CD4-positive, alpha-beta memory T cell (primary cell): ENCODE data around the gene SERPINA4. TPM values are rescaled to one million over a fixed set of nuclear protein-coding genes. Genes with fewer than 3 reads are reported as not detected.

Source experiments
- CTCF ChIA-PET: fragments of 350-600 bp; sonication (Branson Sonifier 250); formaldehyde crosslinking; loops from one replicate; lab custom pipeline; 2021; ENCODE audit warnings: inconsistent platforms; ENCODE audit not compliant: partially characterized antibody; lab: Charles Lee
- POLR2A ChIA-PET: fragments of 350-600 bp; sonication (Branson Sonifier 250); formaldehyde crosslinking; loops from one replicate; lab custom pipeline; 2021; ENCODE audit not compliant: partially characterized antibody; lab: Charles Lee
- DNase-seq, 5 donors: peaks; one replicate each; pipeline versions ENCODE4 v3.0.0 to v3.0.0-alpha.2; 2020 to 2022; ENCODE audit warnings: mixed read lengths in 1 of 5
- H3K27ac ChIP-seq: one replicate; pipeline ENCODE4 v1.7.0; 2013; ENCODE audit warnings: low read depth, low read length
- H3K27me3 ChIP-seq: 2 replicates; pipeline ENCODE4 v1.7.0; 2013; ENCODE audit warnings: mild to moderate bottlenecking, low read length, moderate library complexity; ENCODE audit not compliant: insufficient read depth
- H3K36me3 ChIP-seq: 2 replicates; pipeline ENCODE4 v1.7.0; 2013; ENCODE audit warnings: mild to moderate bottlenecking, low read length, moderate library complexity; ENCODE audit not compliant: insufficient read depth
- H3K4me1 ChIP-seq: 2 replicates; pipeline ENCODE4 v1.7.0; 2013; ENCODE audit warnings: mild to moderate bottlenecking, low read length, moderate library complexity; ENCODE audit not compliant: insufficient read depth
- H3K4me3 ChIP-seq, 2 donors: one replicate each; pipeline ENCODE4 v1.7.0; 2013; ENCODE audit warnings: low read length in 2 of 2, mild to moderate bottlenecking in 1 of 2
- H3K9me3 ChIP-seq, 2 donors: one replicate each; pipeline ENCODE4 v1.7.0; 2013; ENCODE audit warnings: low read length in 2 of 2, control low read depth in 1 of 2; ENCODE audit not compliant: control insufficient read depth in 1 of 2
- H3K27ac Mint-ChIP-seq, 7 donors: one replicate each; pipeline ENCODE4 v1.8.0; 2020 to 2021; ENCODE audit warnings: mixed read lengths in 7 of 7, mild to moderate bottlenecking in 6 of 7, inconsistent platforms in 3 of 7, moderate library complexity in 3 of 7
- H3K27me3 Mint-ChIP-seq, 2 donors: one replicate each; pipeline ENCODE4 v1.8.0; 2020 to 2021; ENCODE audit warnings: mixed read lengths in 2 of 2
- H3K36me3 Mint-ChIP-seq, 2 donors: one replicate each; pipeline ENCODE4 v1.8.0; 2020 to 2021; ENCODE audit warnings: mixed read lengths in 2 of 2, inconsistent platforms in 1 of 2, mild to moderate bottlenecking in 1 of 2
- H3K4me1 Mint-ChIP-seq, 4 donors: one replicate each; pipeline ENCODE4 v1.8.0; 2020 to 2021; ENCODE audit warnings: mixed read lengths in 4 of 4, mild to moderate bottlenecking in 1 of 4
- H3K4me3 Mint-ChIP-seq, 8 donors: one replicate each; pipeline ENCODE4 v1.8.0; 2020 to 2021; ENCODE audit warnings: mixed read lengths in 8 of 8, mild to moderate bottlenecking in 7 of 8, moderate library complexity in 6 of 8, inconsistent platforms in 3 of 8
- H3K9me3 Mint-ChIP-seq, 8 donors: one replicate each; pipeline ENCODE4 v1.8.0; 2020 to 2021; ENCODE audit warnings: mixed read lengths in 8 of 8, mild to moderate bottlenecking in 5 of 8, inconsistent platforms in 3 of 8, moderate library complexity in 1 of 8
- intact Hi-C: fragments of 100-400 bp; cut with micrococcal nuclease; formaldehyde crosslinking; loops from one replicate; pipeline ENCODE4 v1.15.1; 2023
- polyA plus RNA-seq, 2 donors: library from polyadenylated mRNA; unstranded; fragments of 300-500 nt; fragmentation: Illumina TruSeq; gene quantifications; one replicate each; pipeline ENCODE4 v1.2.3, GENCODE V29; 2021
- total RNA-seq, 2 experiments: library from RNA; stranded (reverse); gene quantifications; one replicate each; pipeline ENCODE4 v1.2.3, GENCODE V29; 2021

Gene SERPINA4
- total and polyA plus RNA-seq, 4 experiments from 2014 or later = not detected

GRCh38 chr14:94569381-94570001 lies 8.2 kb downstream of the SERPINA4 start:
- Histone ChIP-seq H3K4me1 (no peaks in the 10 kb centered on the region), H3K36me3 (no peaks in the 10 kb centered on the region), H3K4me3 (no peak overlapping the region), H3K27ac (no peak overlapping the region), H3K27me3 (no peaks in the 10 kb centered on the region), H3K9me3 (no peaks in the 10 kb centered on the region)
- peaks cover 0 to 2% (median 0%) of the 10 kb centered on the region in 8 donors for H3K9me3 Mint-ChIP-seq
- intact Hi-C loops = no loop called here
- H3K27ac Mint-ChIP-seq = peak overlapping the region in 1 of 7 donors; percentile 29
- H3K36me3 Mint-ChIP-seq = no peaks in the 10 kb centered on the region
- no peaks in the 10 kb centered on the region for H3K4me1 Mint-ChIP-seq
- ChIA-PET CTCF (interaction anchor here (1.6 kb wide), 1 partner anchor 21 kb away, joined by 4 read pairs; no protein-coding TSS in a partner anchor), POLR2A (no interaction called here)
- no peak for DNase-seq
- no peak overlapping the region for H3K4me3 Mint-ChIP-seq
- peaks cover 0 to 10% of the 10 kb centered on the region in 2 donors for H3K27me3 Mint-ChIP-seq

DNA sequence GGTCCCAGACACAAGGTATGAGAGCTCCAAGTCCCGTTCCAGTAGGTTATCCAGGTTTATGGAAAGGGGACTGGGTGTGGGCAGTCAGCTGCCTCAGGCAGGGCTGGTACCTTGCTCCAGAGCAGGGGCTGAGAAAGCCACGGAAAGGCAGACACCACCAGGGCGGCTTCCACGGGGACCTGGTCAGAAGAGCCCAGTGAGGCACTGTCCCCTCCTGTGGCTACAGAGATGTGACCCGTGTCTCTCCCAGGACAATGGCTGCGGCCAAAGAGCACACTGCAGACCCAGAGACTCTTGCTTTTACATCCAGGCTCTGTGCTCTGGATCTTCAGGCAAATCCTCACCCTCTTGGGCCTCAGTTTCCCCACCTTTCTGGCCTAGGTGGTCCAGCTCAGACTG lies 8.8 kb downstream of the SERPINA4 start:
- Histone ChIP-seq H3K27me3 (no peaks in the 10 kb centered on the region), H3K36me3 (no peaks in the 10 kb centered on the region), H3K4me3 (no peak overlapping the region), H3K27ac (no peak overlapping the region), H3K9me3 (no peaks in the 10 kb centered on the region), H3K4me1 (no peaks in the 10 kb centered on the region)
- Mint-ChIP-seq H3K27ac (no peak overlapping the region), H3K36me3 (no peaks in the 10 kb centered on the region), H3K4me1 (no peaks in the 10 kb centered on the region), H3K27me3 (peaks cover 0 to 10% of the 10 kb centered on the region in 2 donors), H3K9me3 (peaks cover 0 to 2% (median 0%) of the 10 kb centered on the region in 8 donors), H3K4me3 (no peak overlapping the region)
- intact Hi-C loops = no loop called here
- CTCF ChIA-PET = interaction anchor here (1.6 kb wide), 1 partner anchor 21 kb away, joined by 4 read pairs; no protein-coding TSS in a partner anchor
- POLR2A ChIA-PET = no interaction called here
- no peak for DNase-seq

GRCh38 chr14:94570440-94570839 lies 9.2 kb downstream of the SERPINA4 start:
- intact Hi-C loops = no loop called here
- H3K36me3 ChIP-seq = no peaks in the 10 kb centered on the region
- CTCF ChIA-PET = interaction anchor here (1.6 kb wide), 1 partner anchor 22 kb away, joined by 4 read pairs; no protein-coding TSS in a partner anchor

DNA sequence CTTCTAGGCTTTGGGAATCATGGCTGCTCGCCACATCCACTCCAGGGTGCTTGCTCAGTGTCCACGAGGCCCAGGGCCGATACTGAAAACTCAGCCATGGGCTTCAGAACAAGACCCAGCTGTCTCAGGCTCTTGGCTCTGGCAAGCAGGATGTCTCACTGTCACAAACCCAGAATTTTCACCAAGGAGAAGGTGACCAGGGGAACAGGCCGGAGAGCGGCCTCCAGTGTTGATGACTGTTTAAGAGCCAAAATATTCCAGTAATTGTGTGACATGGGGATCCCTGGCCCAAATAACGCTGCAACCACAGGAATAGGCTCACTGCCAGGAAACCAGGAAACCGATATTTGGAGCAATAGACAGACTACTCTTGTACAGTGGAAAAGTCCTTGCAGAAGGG lies 10.2 kb downstream of the SERPINA4 start:
- peaks cover 0 to 2% (median 0%) of the 10 kb centered on the region in 8 donors for H3K9me3 Mint-ChIP-seq
- Histone ChIP-seq H3K27me3 (no peaks in the 10 kb centered on the region), H3K36me3 (no peaks in the 10 kb centered on the region), H3K9me3 (no peaks in the 10 kb centered on the region), H3K27ac (no peak overlapping the region), H3K4me1 (no peaks in the 10 kb centered on the region), H3K4me3 (no peak overlapping the region)
- H3K27me3 Mint-ChIP-seq = peaks cover 0 to 6% of the 10 kb centered on the region in 2 donors
- H3K27ac Mint-ChIP-seq = no peak overlapping the region
- intact Hi-C loops = no loop called here
- ChIA-PET POLR2A (no interaction called here), CTCF (interaction anchor here (1.6 kb wide), 1 partner anchor 23 kb away, joined by 4 read pairs; no protein-coding TSS in a partner anchor)
- H3K4me1 Mint-ChIP-seq = no peaks in the 10 kb centered on the region
- no peaks in the 10 kb centered on the region for H3K36me3 Mint-ChIP-seq
- DNase-seq = no peak
- no peak overlapping the region for H3K4me3 Mint-ChIP-seq

More at GRCh38 chr14:94570440-94570839, 9.2 kb downstream of the SERPINA4 start:
- Histone ChIP-seq H3K27me3 (no peaks in the 10 kb centered on the region), H3K4me1 (no peaks in the 10 kb centered on the region), H3K4me3 (no peak overlapping the region), H3K27ac (no peak overlapping the region), H3K9me3 (no peaks in the 10 kb centered on the region)
- Mint-ChIP-seq H3K27ac (no peak overlapping the region), H3K36me3 (no peaks in the 10 kb centered on the region), H3K4me3 (no peak overlapping the region), H3K27me3 (peaks cover 0 to 10% of the 10 kb centered on the region in 2 donors), H3K4me1 (no peaks in the 10 kb centered on the region), H3K9me3 (peaks cover 0 to 2% (median 0%) of the 10 kb centered on the region in 8 donors)
- no peak for DNase-seq
- POLR2A ChIA-PET = no interaction called here

- Histone ChIP-seq H3K4me3 (no peak overlapping the region), H3K36me3 (no peaks in the 10 kb centered on the region), H3K9me3 (no peaks in the 10 kb centered on the region), H3K27ac (no peak overlapping the region), H3K4me1 (no peaks in the 10 kb centered on the region), H3K27me3 (no peaks in the 10 kb centered on the region)
- Mint-ChIP-seq H3K9me3 (peaks cover 0 to 2% (median 0%) of the 10 kb centered on the region in 8 donors), H3K27ac (no peak overlapping the region), H3K36me3 (no peaks in the 10 kb centered on the region), H3K4me3 (no peak overlapping the region), H3K4me1 (no peaks in the 10 kb centered on the region), H3K27me3 (peaks cover 0 to 4% of the 10 kb centered on the region in 2 donors)
- ChIA-PET CTCF (no interaction called here), POLR2A (no interaction called here)
- DNase-seq = no peak
- intact Hi-C loops = no loop called here
Observed at GRCh38 chr14:94571950-94572349, 10.7 kb downstream of the SERPINA4 start.

- no peaks in the 10 kb centered on the region for H3K36me3 Mint-ChIP-seq
- no peaks in the 10 kb centered on the region for H3K9me3 ChIP-seq
- H3K4me3 ChIP-seq = no peak overlapping the region
- no peaks in the 10 kb centered on the region for H3K27me3 ChIP-seq
- H3K27me3 Mint-ChIP-seq = peaks cover 0 to 4% of the 10 kb centered on the region in 2 donors
- no peak overlapping the region for H3K27ac Mint-ChIP-seq
- POLR2A ChIA-PET = no interaction called here
- H3K4me1 ChIP-seq = no peaks in the 10 kb centered on the region
- H3K27ac ChIP-seq = no peak overlapping the region
- no peaks in the 10 kb centered on the region for H3K36me3 ChIP-seq
- no peak overlapping the region for H3K4me3 Mint-ChIP-seq
- intact Hi-C loops = no loop called here
- DNase-seq = no peak
- peaks cover 0 to 2% (median 0%) of the 10 kb centered on the region in 8 donors for H3K9me3 Mint-ChIP-seq
- CTCF ChIA-PET = interaction anchor here (1.1 kb wide), 1 partner anchor 24 kb away, joined by 3 read pairs; no protein-coding TSS in a partner anchor
- H3K4me1 Mint-ChIP-seq = no peaks in the 10 kb centered on the region
Observed at GRCh38 chr14:94572637-94573303, 11.5 kb downstream of the SERPINA4 start.

GRCh38 chr14:94573475-94574277 lies 12.4 kb downstream of the SERPINA4 start:
- no peak overlapping the region for H3K4me3 Mint-ChIP-seq
- no peak overlapping the region for H3K27ac ChIP-seq
- ChIA-PET CTCF (interaction anchor here (0.8 to 1.1 kb wide), 2 partner anchors 12 to 25 kb away, joined by 3 read pairs; partner anchors contain the start of gene SERPINA4), POLR2A (no interaction called here)
- H3K36me3 Mint-ChIP-seq = no peaks in the 10 kb centered on the region
- no peak overlapping the region for H3K4me3 ChIP-seq
- no peaks in the 10 kb centered on the region for H3K4me1 ChIP-seq
- H3K36me3 ChIP-seq = no peaks in the 10 kb centered on the region
- intact Hi-C loops = no loop called here
- no peaks in the 10 kb centered on the region for H3K4me1 Mint-ChIP-seq
- peaks cover 0 to 2% (median 0%) of the 10 kb centered on the region in 8 donors for H3K9me3 Mint-ChIP-seq
- H3K27me3 ChIP-seq = no peaks in the 10 kb centered on the region
- no peaks in the 10 kb centered on the region for H3K9me3 ChIP-seq
- DNase-seq = no peak
- H3K27ac Mint-ChIP-seq = no peak overlapping the region
- H3K27me3 Mint-ChIP-seq = peaks cover 0 to 4% of the 10 kb centered on the region in 2 donors
